Stimulated activated CD4-positive, alpha-beta T cell treated with anti-CD3 and anti-CD28 coated beads, Interleukin-1b, Interleukin-23, amount 100 ng/mL, for 24 hours (primary cell): ENCODE measurements around the gene EIF4G1.
A peak's percentile ranks its signal among the peaks of the same experiment; 100 is the strongest.

Experiments
- DNase-seq, 4 experiments: peaks; one replicate each; pipeline ENCODE4 v3.0.0-alpha.2; 2020; ENCODE audit warnings: low read depth in 4 of 4, low spot score in 1 of 4

The EIF4G1 gene

GRCh38 chr3:184300378-184300720, 14.1 kb upstream of the EIF4G1 start:
- no peak for DNase-seq

- no peak for DNase-seq
Observed at GRCh38 chr3:184305577-184305976, 8.8 kb upstream of the EIF4G1 start.

- DNase-seq = no peak
Observed at GRCh38 chr3:184306341-184306972, 7.9 kb upstream of the EIF4G1 start.

- DNase-seq = no peak
Observed at GRCh38 chr3:184307915-184308314, 6.5 kb upstream of the EIF4G1 start.

GRCh38 chr3:184308744-184309143, 5.7 kb upstream of the EIF4G1 start:
- DNase-seq = no peak

- DNase-seq = no peak
Observed at GRCh38 chr3:184311633-184312032, 2.8 kb upstream of the EIF4G1 start.

GRCh38 chr3:184314700-184315542, 515 bp downstream of the EIF4G1 start:
- peak in 1 of 4 experiments; percentile 31 for DNase-seq

GRCh38 chr3:184315543-184315867, 1.1 kb downstream of the EIF4G1 start:
- no peak for DNase-seq

- no peak for DNase-seq
Observed at GRCh38 chr3:184315871-184316661, 1.7 kb downstream of the EIF4G1 start.

- DNase-seq = no peak
Observed at GRCh38 chr3:184316792-184317191, 2.4 kb downstream of the EIF4G1 start.

GRCh38 chr3:184317201-184317600, 2.8 kb downstream of the EIF4G1 start:
- DNase-seq = no peak

- DNase-seq = peak in 2 of 4 experiments; percentile 34 to 52
Observed at GRCh38 chr3:184320104-184320445, 5.7 kb downstream of the EIF4G1 start.

- no peak for DNase-seq
Observed at GRCh38 chr3:184321666-184322065, 7.3 kb downstream of the EIF4G1 start.

- no peak for DNase-seq
Observed at GRCh38 chr3:184322731-184323487, 8.5 kb downstream of the EIF4G1 start.

GRCh38 chr3:184323696-184324095, 9.3 kb downstream of the EIF4G1 start:
- no peak for DNase-seq

- DNase-seq = no peak
Observed at GRCh38 chr3:184325269-184325668, 10.9 kb downstream of the EIF4G1 start.

GRCh38 chr3:184325715-184326369, 11.4 kb downstream of the EIF4G1 start:
- peak in 1 of 4 experiments; percentile 28 for DNase-seq

- DNase-seq = no peak
Observed at GRCh38 chr3:184327171-184327570, 12.8 kb downstream of the EIF4G1 start.

- DNase-seq = no peak
Observed at GRCh38 chr3:184328516-184328915, 14.1 kb downstream of the EIF4G1 start.

- DNase-seq = no peak
Observed at GRCh38 chr3:184332370-184333090, 18.1 kb downstream of the EIF4G1 start.
